Measurements from ENCODE around the gene MTHFD1.

Gene MTHFD1

GRCh38 chr14:64501411-64502171, 113.4 kb downstream of the MTHFD1 start:
- DNase-seq: peak in 3 of 6 experiments; percentile 47 to 54 (median 49)

DNA sequence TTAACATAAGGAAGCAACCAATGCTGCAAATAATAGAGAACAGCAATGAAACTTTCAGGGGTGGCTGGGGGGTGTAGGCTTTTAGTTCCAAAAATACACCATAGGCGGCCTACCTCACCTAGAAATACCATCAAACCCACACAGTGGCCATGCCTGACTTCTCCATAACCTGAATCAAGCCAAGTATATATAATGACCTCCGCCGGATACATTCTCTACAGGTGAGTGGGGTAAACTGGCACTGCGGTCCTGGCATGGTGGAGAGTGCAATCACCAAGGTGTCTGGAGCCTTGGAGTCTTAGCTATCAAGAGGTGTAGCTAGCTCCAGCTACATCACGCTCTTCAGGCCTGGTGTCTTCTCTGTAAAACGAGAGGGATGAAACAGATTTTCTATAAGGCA, 114.3 kb downstream of the MTHFD1 start:
- peak in 3 of 6 experiments; percentile 16 to 50 (median 37) for DNase-seq

DNA sequence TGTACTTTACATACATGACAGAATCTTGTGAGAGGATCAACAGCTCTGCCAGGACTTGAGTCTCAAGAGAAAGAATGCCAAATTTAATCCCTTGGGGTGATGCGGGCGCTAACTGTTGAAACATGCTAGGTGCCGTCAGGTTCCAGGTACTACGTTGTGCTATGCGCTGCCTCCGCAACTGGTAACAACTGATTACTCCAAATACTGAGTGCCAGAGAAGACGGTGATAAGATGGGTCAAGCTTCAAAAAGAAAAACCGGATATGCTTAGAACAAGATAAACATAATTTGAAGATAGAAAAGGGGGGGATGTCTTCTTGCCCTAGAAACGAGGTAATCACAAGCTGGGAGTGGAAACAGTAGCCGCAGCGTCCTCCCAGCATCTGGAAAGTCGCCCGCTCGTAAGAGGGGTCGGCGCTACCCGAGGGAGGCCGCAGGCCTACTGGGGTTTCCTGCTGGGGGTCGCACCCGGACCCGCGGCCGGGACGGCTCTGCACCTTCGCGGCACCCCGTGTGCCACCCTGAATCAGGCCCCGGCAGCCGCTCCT, 114.8 kb downstream of the MTHFD1 start:
- DNase-seq: peak in 3 of 6 experiments; percentile 20 to 74 (median 53)

- peak; percentile 95 to 99 (median 98) for DNase-seq
Observed at GRCh38 chr14:64503434-64504309, 115.5 kb downstream of the MTHFD1 start, which contains the start of gene ZBTB25. TSS of gene ZBTB25 (minus strand) at chr14:64503838. CDS start at chr14:64490533, 13,305 bp downstream.

DNA sequence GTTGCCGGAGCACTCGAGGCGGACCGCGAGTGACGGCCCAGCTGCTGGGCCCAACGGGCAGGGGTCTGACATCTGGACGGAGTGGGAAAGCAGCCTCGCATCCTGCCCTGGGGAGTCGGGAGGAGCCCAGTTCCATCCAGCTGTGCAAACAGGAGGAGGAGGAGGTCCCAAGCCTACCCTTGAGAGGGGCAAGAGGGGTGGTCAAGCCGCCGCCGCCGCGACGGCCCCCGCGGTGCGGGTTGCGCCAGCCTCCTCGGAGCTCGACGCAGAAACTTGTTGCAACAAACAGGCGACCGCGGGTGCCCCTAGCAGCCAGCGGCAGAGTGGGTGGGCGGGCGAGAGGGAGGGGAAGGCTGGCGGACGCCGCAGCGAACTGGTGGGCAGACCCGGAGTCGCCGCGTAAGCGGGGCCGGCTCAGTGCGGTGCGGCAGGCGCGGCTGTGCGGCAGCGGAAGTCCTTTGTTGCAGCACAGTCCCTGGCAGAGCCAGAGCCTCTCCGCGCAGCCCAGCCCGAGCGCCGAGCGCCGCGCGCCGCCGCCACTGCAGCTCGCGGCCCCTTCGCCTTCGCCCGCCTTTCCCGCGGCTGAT, 116.2 kb downstream of the MTHFD1 start, which contains the start of gene ZBTB1:
ZBTB1 (plus strand) TSS at position 461 of the 587 bp plus-strand sequence. CDS start 16,735 bp downstream, outside the sequence.
- peak; percentile 79 to 91 (median 82) for DNase-seq

DNA sequence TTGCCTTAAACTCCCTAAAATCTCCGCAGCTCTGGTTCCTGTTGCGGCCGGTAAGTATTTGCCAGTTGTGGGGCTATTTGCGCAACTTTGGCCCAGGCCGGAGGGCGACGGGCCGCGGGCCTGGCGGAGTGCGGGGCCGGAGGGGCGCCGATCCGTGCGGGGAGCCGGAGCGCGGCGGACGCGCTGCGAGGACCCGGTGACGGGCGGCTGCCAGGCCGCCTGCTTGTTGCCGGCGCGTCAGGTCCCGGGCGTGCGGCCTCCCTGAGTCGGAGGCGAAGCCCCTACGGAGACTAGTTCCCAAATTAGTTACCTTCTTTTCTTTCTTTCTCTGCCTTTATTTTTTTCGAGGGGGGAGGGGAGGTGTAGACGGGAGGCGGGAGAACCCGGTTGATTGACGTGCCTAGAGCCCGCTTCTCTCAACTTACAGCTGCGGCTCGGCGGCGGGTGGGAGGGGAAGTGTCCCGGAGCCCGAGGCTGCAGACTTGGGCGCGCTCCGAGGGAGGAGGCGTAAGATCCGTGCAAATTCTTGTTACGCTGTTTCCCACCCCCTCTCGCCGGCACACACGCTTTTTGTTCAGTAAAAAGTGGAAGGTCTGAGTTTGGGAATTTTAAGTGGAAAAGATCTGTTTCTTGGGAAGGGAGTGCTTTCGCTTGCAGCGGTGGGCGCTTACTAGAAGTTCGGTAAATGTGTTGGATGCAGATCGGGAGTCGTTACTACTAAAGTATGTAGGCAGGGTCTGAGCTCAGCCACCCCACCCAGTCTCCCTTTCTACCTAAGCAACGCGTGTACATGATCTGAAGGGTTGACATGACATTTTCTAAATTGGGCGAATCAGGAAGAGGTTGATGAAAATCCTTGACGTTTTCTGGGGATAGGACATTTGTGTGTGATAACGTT, 117.0 kb downstream of the MTHFD1 start:
- DNase-seq: peak; percentile 75 to 91 (median 86)

DNA sequence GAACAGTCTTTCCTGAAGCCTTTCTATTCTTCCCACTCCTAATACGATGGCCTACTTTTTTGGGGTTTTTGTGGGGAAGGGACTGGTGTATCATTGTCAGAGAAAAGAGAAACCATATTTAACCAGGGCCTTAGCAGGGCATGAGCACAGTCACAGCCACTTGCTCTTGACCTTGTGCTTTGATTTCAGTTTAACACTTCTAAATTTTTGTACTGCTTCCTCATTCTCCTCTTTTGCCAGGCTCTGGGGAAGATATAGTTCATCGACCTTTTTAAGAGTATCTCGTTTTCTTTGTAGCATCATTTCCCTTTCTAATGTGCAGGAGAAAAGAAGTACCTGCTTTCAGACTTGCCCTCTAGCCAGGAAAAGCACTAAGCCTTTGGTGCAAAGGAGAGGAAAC, 118.6 kb downstream of the MTHFD1 start:
- peak in 2 of 6 experiments; percentile 6 to 15 for DNase-seq

DNA sequence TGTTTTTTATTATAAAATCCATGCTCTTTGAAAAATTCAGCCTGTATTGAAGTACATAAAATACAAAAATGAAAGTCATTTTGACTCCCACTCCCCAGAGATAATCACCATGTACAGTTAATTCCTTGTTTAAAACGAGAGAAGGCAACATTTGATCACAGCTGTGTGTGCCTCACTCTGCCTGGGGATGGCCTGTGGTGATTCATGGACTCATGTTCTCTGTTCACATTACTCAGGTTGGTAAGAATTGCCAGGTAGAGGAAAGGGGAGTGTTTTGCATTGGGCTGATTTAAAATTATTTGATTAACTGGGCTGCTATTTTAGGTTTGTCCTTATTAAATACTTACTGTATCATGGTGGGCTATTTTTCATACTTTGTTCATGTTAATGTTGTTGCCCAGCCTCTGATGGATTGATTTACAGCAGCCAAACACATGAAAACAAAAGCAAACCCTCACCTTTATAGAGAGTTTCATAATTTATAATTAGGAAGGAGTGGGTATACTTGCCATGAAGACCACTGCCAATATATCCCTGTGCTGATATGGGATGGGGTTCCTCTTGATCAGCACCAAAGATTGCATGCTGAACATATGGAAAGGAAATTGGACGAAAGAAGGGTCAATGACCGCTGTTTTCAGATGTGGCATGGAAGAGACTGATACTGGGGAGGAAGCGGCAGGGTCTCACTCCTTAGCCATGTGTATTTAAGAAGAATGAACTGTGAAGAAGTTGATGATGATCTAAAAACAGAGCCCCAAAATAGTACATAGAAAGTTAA, 119.4 kb downstream of the MTHFD1 start:
- DNase-seq: no peak

DNA sequence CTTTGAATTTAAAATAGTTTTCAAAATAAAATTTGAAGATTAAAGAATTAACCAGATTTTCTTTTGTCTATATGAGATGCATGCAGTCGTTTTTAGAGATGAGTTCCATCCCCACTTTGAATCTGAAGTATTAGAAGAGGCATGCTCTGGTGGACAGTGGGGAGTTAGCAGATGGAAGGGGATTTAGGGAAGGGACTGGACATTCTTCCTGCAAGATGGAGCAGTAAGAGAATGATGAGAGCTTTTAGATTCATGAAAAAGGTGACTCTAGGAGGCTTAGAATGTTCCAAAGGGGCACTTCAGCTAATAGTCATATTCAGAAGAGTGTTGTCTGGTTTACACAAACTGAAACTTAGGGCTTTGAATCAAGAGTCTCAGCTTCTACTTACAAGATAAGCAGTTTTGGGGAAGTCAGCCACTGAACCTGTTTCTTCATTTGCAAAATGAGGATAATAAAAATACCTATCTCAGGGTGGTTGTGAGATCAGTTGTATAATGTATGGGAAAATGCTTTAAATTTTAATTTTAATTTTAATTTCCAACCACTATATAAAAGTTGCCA, 120.1 kb downstream of the MTHFD1 start:
- no peak for DNase-seq

DNA sequence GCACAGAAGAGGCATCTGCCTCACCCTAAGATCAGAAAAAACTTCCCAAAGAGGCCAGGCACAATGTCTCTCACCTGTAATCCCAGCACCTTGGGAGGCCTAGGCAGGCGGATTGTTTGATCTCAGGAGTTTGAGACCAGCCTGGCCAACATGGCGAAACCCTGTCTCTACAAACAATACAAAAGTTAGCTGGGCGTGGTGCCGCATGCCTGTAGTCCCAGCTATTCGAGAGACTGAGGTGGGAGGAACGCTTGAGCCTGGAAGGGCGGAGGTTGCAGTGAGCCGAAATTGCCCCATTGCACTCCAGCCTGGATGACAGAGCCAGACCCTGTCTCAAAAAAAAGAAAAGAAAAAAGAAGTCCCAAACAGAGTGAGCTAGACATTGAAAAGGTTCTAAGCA, 120.9 kb downstream of the MTHFD1 start:
- DNase-seq: no peak
